HG03103 (cell line): ENCODE results near the gene TEX29.

Source experiments
- ATAC-seq: cut with Tn5 transposase; IDR thresholded peaks from one replicate; pipeline ENCODE4 v1.9.1; 2021; ENCODE audit warnings: low read depth; ENCODE audit not compliant: unreplicated experiment

TEX29 gene

DNA sequence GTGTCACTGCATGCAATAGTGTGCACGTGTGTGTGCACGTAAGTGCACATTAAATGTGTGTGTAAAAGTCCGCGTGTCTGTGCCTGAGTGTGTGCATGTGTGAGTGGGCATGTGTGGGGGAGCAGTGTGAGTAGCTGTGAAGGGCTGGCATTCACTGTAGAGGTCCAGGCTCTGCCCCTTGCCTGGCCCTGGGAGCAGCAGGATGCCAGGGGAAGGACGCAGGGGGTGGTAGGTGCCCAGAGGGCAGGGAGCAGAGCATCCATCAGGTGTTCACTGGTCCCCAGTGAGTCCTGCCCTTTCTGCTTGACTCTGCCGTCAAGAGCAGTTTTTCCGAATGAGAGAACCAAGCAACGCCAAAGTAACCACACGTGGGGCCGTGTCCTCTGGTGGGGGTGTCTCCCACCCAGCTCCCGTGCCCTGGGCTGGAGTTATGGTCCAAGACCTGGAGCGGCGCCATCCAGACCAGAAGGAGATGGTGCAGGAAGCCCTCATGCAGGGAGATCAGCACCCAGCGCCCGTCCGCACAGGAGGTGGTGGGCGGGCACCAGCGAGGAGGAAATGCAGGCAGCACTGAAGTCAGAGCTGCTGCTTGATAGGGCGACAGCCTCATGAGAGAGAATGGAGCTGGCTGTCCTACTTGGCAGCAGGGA is 68.5 kb downstream of the TEX29 start:
- ATAC-seq = no peak

- no peak for ATAC-seq
Observed at GRCh38 chr13:111389621-111390521, 69.4 kb downstream of the TEX29 start.

DNA sequence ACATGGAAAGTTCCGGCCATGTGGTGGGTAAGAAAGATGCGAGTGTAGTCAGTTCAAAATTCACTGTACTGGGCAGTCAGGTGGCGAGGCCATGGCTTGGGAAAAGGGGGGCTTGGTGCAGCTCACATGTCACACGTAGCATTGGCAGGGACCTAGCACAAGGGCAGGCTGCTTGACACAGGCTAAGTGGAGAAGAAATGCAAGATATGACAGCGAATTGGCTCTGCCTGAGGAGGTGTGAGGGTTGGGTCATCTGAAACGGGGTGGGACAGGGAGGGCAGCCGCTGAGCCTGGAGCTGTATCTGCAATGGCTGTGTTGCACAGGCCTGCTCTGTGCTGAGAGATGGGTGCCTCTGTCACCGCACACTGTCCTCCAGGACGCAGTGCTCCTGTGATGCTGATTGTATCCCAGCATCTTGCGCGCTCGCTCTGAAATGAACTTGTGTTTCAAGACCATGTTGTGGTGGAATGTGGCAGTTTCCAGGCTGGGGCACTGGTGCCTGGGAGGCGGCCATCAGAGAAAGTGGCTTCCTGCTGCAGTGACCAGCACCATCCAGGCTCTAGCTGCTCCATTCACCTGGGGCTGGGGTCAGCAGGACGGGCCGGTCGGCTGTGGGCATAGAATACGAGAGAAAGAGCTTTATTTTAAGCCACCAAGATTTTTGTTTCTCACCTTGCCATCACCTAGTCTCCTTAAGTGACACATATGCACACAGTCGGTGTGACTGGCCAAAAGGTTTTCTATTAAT is 70.3 kb downstream of the TEX29 start:
- no peak for ATAC-seq

GRCh38 chr13:111392486-111392885 is 72.0 kb downstream of the TEX29 start:
- ATAC-seq = no peak

DNA sequence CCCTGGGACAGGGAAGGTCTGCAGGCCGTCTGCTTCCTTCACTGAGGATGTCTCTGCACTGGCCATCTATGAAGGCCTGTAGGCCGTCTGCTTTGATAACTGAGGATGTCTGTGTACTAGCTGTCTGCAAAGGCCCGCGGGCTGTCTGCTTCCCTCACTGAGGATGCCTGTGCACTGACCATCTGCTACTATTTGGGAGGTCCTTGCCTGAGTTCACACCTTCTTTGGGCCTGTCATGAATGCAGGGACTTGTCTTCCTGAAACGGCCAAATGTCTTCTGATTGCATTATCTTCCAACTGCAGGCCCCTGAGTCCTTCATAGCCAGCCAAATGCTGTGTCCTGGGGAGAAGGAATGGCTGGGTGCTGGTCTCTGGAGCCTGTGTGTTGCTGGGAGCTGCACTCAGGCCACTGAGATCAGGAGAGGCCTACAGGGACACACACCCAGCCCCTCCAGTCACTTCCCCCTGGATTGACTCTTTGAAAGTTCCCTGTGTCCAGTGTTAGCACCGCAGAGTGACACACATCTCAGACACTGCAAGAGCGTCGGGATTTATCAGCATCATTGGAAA is 72.9 kb downstream of the TEX29 start:
- no peak for ATAC-seq
